ENCODE data around the gene FHAD1. TPM values are rescaled to one million over a fixed set of nuclear protein-coding genes. Genes with fewer than 3 reads are reported as not detected.

FHAD1 gene
- total RNA-seq, 1 experiment from 2014 or later, result 1.9 TPM

DNA sequence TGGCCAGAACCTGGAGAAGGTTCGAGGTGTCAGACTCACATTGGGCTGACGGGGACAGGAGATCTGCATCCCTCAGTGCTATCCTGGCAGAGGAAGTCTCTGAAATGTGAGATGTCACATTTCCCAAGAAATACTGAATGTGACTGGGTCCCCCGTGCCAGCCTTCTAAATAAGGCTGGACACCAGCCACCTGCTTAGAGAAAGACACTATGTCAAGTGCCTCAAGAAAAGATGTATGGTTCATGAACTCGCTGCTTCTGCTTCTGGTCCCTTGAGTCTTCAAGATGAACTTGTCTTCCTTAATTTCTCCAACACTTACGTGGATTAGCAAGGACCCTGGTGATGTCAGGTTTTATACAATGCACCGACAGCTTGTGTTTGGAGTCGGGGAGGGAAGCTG lies 42.1 kb upstream of the FHAD1 start:
- WGBS (ENCODE audit: extremely low coverage, insufficient read length, low lambda C conversion rate), result no CpG with 5 or more reads among the region's 7 CpGs
- peak overlapping the region in 1 of 3 experiments; percentile 89; a peak in 1 of 7 replicates for H3K27ac Mint-ChIP-seq

More for the DNA sequence above, 42.1 kb upstream of the FHAD1 start:
- no peak overlapping the region for H3K27ac ChIP-seq (ENCODE audit: insufficient read length, low read depth, low read length)
- no peaks in the 10 kb centered on the region for H3K9me3 ChIP-seq (ENCODE audit: control insufficient read depth, low read depth, low read length)
- H2BK20ac ChIP-seq (ENCODE audit: low read depth, low read length, poor library complexity, severe bottlenecking), result no peak overlapping the region
- H3K27me3 ChIP-seq (ENCODE audit: insufficient read depth, low read length), result no peaks in the 10 kb centered on the region
- H2BK120ac ChIP-seq (ENCODE audit: low read depth, low read length, poor library complexity, severe bottlenecking), result no peak overlapping the region
- no peaks in the 10 kb centered on the region for H3K23me2 ChIP-seq (ENCODE audit: insufficient read length, low read depth, low read length, poor library complexity, severe bottlenecking)
- TF ChIP-seq, protein P1, sequence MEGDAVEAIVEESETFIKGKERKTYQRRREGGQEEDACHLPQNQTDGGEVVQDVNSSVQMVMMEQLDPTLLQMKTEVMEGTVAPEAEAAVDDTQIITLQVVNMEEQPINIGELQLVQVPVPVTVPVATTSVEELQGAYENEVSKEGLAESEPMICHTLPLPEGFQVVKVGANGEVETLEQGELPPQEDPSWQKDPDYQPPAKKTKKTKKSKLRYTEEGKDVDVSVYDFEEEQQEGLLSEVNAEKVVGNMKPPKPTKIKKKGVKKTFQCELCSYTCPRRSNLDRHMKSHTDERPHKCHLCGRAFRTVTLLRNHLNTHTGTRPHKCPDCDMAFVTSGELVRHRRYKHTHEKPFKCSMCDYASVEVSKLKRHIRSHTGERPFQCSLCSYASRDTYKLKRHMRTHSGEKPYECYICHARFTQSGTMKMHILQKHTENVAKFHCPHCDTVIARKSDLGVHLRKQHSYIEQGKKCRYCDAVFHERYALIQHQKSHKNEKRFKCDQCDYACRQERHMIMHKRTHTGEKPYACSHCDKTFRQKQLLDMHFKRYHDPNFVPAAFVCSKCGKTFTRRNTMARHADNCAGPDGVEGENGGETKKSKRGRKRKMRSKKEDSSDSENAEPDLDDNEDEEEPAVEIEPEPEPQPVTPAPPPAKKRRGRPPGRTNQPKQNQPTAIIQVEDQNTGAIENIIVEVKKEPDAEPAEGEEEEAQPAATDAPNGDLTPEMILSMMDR (conservative IDR thresholded peaks at IDR 0.05), result no peak
- no peak overlapping the region for H3K4ac ChIP-seq (ENCODE audit: low read depth, low read length)
- H3K9me3 Mint-ChIP-seq, result no peaks in the 10 kb centered on the region; a peak in 1 of 5 replicates
- H2AFZ ChIP-seq (ENCODE audit: low read length), result no peak overlapping the region
- no peak overlapping the region for H4K8ac ChIP-seq (replicated peaks; ENCODE audit: insufficient read length, low read depth, low read length)
- no peak overlapping the region for H4K91ac ChIP-seq (ENCODE audit: insufficient read length, low read depth, low read length)
- H3K4me1 Mint-ChIP-seq, result peaks cover 35 to 49% of the 10 kb centered on the region in 2 experiments
- no peak overlapping the region for H2AK5ac ChIP-seq (ENCODE audit: insufficient read length, low read length)
- no peaks in the 10 kb centered on the region for H3K27me3 Mint-ChIP-seq (ENCODE audit: low read depth)
- H3K36me3 Mint-ChIP-seq (ENCODE audit: insufficient read depth in 1 of 3, low read depth in 3 of 3), result no peaks in the 10 kb centered on the region
- no peak overlapping the region for H3K9ac ChIP-seq (ENCODE audit: extremely low read depth, insufficient read length, low read length)
- no peak overlapping the region for H2BK15ac ChIP-seq (ENCODE audit: low read depth, low read length)
- no peak overlapping the region for H3K4me3 Mint-ChIP-seq
- no peaks in the 10 kb centered on the region for H4K20me1 ChIP-seq (ENCODE audit: control insufficient read depth, insufficient read depth, insufficient read length)
- no peak overlapping the region for H2BK12ac ChIP-seq (ENCODE audit: insufficient read length, low read depth, low read length)
- no peak overlapping the region for H3K18ac ChIP-seq (ENCODE audit: insufficient read length, low read depth, low read length)
- no peak overlapping the region for H4K5ac ChIP-seq (ENCODE audit: insufficient read length, low read depth, low read length)
- no peak overlapping the region for H3K23ac ChIP-seq (ENCODE audit: insufficient read length, low read depth, low read length)
- no peak overlapping the region for H3T11ph ChIP-seq (ENCODE audit: low read length)
- H3K14ac ChIP-seq (ENCODE audit: insufficient read depth, low read length), result no peak overlapping the region
- H3K79me1 ChIP-seq (ENCODE audit: insufficient read depth, low read depth, low read length, poor library complexity, severe bottlenecking), result no peaks in the 10 kb centered on the region
- no peaks in the 10 kb centered on the region; the same call in 1 of the 2 replicates for H3K4me1 ChIP-seq (ENCODE audit: insufficient read depth, low read length)
- no peaks in the 10 kb centered on the region for H3K79me2 ChIP-seq (ENCODE audit: insufficient read depth, low read length)
- no peak for DNase-seq
- H3K4me2 ChIP-seq (ENCODE audit: insufficient read depth, insufficient read length, low read length), result no peak overlapping the region
- H3K56ac ChIP-seq (ENCODE audit: insufficient read length, low read depth, low read length), result no peak overlapping the region
- no peak overlapping the region for H2BK5ac ChIP-seq (ENCODE audit: insufficient read length, low read length)
